ENCODE measurements around the gene RAB40C.

- TF ChIP-seq CTCF (IDR thresholded peaks at IDR 0.05; ENCODE audit: poor library complexity) (no peak), EZH2 (IDR thresholded peaks at IDR 0.05; ENCODE audit: borderline replicate concordance) (no peak), EZH2phosphoT487 (IDR thresholded peaks at IDR 0.05; ENCODE audit: low read depth, severe bottlenecking, unreplicated experiment) (no peak)
Observed at GRCh38 chr16:636206-637080, 46.6 kb downstream of the RAB40C start, which contains the start of gene METTL26.

Data from hepatocyte (in vitro differentiated cells).